Mucosa of descending colon (tissue), 3 donors: ENCODE measurements around the gene MAML3. TPM values are rescaled to one million over a fixed set of nuclear protein-coding genes. Genes with fewer than 3 reads are reported as not detected.

Experiments
- ATAC-seq: fragments of 200-7000 bp; cut with Tn5 transposase; one replicate; pipeline ENCODE4 v1.9.1; 2020; ENCODE audit warnings: mild to moderate bottlenecking, moderate library complexity
- DNase-seq, 3 donors: peaks; one replicate each; pipeline ENCODE4 v3.0.0-alpha.2; 2020
- H3K36me3 ChIP-seq: fragments of 200-600 bp; one replicate; pipeline ENCODE4 v1.8.0; 2021; ENCODE audit warnings: low read depth, mild to moderate bottlenecking
- H3K4me1 ChIP-seq: fragments of 200-600 bp; one replicate; pipeline ENCODE4 v1.8.0; 2021; ENCODE audit warnings: low read depth, mild to moderate bottlenecking
- H3K4me3 ChIP-seq: fragments of 200-600 bp; one replicate; pipeline ENCODE4 v1.8.0; 2021; ENCODE audit warnings: mild to moderate bottlenecking
- H3K9me3 ChIP-seq: fragments of 200-600 bp; one replicate; pipeline ENCODE4 v1.8.0; 2021; ENCODE audit warnings: mild to moderate bottlenecking
- intact Hi-C, 2 donors: fragments of 100-400 bp; cut with DNase I in 1 of 2; cut with micrococcal nuclease in 1 of 2; formaldehyde crosslinking; loops; one replicate each; pipeline versions ENCODE4 v1.11.0 to v1.11.1; 2022; cut with DNase I, micrococcal nuclease
- total RNA-seq, 3 donors: library from RNA; stranded (reverse); fragmentation: NEBNext Ultra II Directional in 2 of 3; extraction: Animal tissue kit (Norgen Biotek cat#: 25700) in 2 of 3; gene quantifications; one replicate each; pipeline versions ENCODE4 v1.2.1 to v1.2.4, GENCODE V29; 2021 to 2023
- TF ChIP-seq, protein P1 (sequence below): fragments of 200-600 bp; IDR thresholded peaks from one replicate; pipeline ENCODE4 v1.8.0; 2022; ENCODE audit warnings: antibody characterized with exemption, mild to moderate bottlenecking
- donor health status: DM: no; HTN: no; CAD: no; lungs with moderate emphysema.
- donor health status: DM: no; HTN: no; CAD: no.
- donor health status: DM: no; HTN: yes; CAD: no.

The MAML3 gene
- total RNA-seq, 3 donors from 2014 or later, result 10.4 to 23.5 (median 14.8) TPM

DNA sequence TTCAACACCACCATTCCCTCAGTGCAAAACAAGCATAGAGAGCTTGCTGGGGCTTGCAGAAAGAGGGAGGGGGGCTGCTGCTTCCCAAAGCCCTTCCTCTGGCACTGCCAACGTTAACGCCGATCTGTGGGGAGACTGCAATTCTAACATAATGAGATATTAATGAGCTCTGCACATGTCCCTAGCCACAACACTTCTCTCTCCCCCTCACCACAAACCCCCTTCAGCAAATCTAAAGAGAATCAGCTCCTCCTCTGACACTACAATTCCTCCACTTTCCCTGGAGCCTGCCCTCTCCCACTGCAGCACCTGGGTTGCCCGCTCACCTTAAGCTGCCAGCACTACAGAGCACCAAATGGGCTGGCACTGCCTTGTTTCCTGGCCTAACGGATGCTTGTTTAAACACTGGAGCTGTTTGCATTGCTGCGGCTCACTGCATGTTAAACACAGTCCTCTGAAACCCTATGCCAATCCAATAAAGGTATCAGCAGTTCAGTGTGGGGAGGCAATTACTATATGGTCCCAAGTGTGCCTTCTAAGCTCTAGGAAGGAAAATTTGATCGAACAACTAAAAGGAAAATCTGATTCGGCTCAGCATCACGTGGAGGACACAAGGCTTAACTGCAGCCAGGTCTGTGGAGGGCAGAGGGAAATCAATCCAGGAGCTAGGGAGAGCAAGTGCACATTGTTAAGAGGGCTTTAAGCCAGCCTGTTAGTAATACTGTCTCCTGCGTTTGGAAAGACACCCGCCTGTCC, 232.4 kb downstream of the MAML3 start:
- H3K4me1 ChIP-seq, result no peaks in the 10 kb centered on the region
- DNase-seq (peak in 2 of 3 donors; percentile 40 to 43), ATAC-seq (peak; percentile 93)
- no peaks in the 10 kb centered on the region for H3K36me3 ChIP-seq
- intact Hi-C loops, result no loop called here
- H3K4me3 ChIP-seq, result no peak overlapping the region
- no peaks in the 10 kb centered on the region for H3K9me3 ChIP-seq
- TF ChIP-seq, protein P1, sequence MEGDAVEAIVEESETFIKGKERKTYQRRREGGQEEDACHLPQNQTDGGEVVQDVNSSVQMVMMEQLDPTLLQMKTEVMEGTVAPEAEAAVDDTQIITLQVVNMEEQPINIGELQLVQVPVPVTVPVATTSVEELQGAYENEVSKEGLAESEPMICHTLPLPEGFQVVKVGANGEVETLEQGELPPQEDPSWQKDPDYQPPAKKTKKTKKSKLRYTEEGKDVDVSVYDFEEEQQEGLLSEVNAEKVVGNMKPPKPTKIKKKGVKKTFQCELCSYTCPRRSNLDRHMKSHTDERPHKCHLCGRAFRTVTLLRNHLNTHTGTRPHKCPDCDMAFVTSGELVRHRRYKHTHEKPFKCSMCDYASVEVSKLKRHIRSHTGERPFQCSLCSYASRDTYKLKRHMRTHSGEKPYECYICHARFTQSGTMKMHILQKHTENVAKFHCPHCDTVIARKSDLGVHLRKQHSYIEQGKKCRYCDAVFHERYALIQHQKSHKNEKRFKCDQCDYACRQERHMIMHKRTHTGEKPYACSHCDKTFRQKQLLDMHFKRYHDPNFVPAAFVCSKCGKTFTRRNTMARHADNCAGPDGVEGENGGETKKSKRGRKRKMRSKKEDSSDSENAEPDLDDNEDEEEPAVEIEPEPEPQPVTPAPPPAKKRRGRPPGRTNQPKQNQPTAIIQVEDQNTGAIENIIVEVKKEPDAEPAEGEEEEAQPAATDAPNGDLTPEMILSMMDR, result no peak

DNA sequence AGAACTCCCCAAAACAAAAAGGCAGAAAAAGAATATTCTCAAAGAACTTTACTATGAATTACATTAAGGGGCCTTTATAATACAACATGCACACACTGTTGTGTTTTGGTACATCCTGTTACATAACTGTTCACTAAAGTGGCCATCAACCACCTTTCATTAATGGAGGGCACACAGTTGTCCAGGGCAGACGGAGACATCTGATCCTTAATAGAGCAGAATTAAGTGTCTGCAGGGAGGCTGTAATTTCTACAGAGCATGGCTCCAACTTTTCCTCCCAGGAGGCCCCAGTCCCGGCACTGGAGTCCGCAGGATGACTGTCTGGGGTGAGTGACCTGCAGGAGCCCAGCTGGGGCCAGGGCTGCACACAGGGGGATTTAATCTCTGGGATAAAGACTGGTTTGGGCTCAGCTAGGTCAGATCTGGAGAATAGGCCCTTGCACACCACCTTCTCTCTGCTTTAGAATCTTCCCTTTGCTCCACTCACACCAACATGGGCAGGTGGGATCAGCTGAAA, 233.4 kb downstream of the MAML3 start:
- no peak overlapping the region for H3K4me3 ChIP-seq
- TF ChIP-seq, protein P1, result no peak
- DNase-seq (no peak), ATAC-seq (no peak)
- no peaks in the 10 kb centered on the region for H3K4me1 ChIP-seq
- H3K36me3 ChIP-seq, result no peaks in the 10 kb centered on the region
- H3K9me3 ChIP-seq, result no peaks in the 10 kb centered on the region
- intact Hi-C loops, result no loop called here

DNA sequence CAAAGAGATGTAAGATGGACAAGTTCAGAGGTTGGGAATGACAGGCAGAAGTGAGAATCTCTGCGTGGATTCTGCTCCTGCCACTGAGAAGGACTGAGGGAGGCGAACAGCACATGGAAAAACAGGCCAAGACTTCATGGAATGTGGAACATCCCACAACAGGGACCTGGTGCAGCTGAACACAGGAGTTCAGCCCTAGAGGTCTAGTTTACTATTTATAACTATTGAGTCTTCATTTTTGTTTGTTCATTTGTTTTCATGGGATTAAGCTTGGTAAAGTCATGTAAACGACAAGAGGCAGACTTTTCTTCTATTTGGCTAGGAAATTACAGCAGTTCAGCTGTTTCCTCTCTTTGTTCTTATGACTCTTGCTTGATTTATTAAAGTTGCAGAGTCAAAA, 234.5 kb downstream of the MAML3 start:
- DNase-seq (no peak), ATAC-seq (no peak)
- TF ChIP-seq, protein P1, result no peak
- intact Hi-C loops, result no loop called here
- Histone ChIP-seq H3K4me3 (no peak overlapping the region), H3K36me3 (no peaks in the 10 kb centered on the region), H3K4me1 (no peaks in the 10 kb centered on the region), H3K9me3 (no peaks in the 10 kb centered on the region)

DNA sequence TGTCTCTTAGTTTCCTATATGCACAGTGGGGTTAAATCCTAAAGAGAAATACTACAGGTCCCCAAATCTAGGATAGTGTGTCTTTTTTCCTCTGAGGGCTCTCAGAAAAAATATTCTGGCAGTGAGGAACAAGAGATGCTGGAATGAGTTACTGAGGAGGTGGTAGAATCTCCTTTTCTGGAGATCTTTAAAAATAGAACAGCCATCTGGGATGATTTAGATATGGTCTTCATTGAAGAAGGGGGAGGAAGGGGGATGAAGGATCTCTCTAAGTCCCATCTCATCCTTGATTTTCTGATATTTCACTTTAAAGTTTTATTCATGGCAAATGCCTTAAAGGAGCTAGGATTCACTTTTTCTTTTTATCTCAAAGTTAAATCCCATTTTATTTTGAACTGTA, 235.0 kb downstream of the MAML3 start:
- ATAC-seq, result no peak
- H3K9me3 ChIP-seq, result no peaks in the 10 kb centered on the region
- DNase-seq, result no peak
- no peak overlapping the region for H3K4me3 ChIP-seq
- H3K36me3 ChIP-seq, result no peaks in the 10 kb centered on the region
- TF ChIP-seq, protein P1, result no peak
- intact Hi-C loops, result no loop called here
- peaks cover under 1% of the 10 kb centered on the region for H3K4me1 ChIP-seq

DNA sequence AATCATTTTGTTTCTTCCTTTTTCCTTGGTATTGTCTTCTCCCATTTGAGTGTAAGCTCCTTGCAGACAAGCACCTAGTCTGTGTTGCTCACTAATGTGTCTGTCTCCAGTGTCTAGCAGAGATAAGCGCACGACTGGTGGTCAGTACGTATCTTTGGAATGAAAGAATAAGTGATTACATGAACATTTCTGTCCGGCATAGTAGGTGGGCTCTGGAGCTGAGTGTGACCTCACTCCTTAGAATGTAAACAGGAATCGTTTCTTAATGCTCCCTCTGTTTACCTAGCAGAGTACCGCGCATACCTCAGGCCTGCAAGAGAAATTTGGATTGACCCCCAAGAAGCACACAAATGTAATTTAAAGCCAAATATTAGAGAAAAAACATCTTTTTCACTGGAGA, 235.4 kb downstream of the MAML3 start:
- intact Hi-C loops, result no loop called here
- DNase-seq, result no peak
- Histone ChIP-seq H3K4me3 (no peak overlapping the region), H3K36me3 (no peaks in the 10 kb centered on the region), H3K9me3 (no peaks in the 10 kb centered on the region), H3K4me1 (peaks cover 5% of the 10 kb centered on the region)
- TF ChIP-seq, protein P1, result no peak
- no peak for ATAC-seq
